ENCODE results near the gene LTB4R. TPM values are rescaled to one million over a fixed set of nuclear protein-coding genes. Genes with fewer than 3 reads are reported as not detected.

The LTB4R gene
- total RNA-seq, 1 experiment from 2014 or later: 29.6 TPM

DNA sequence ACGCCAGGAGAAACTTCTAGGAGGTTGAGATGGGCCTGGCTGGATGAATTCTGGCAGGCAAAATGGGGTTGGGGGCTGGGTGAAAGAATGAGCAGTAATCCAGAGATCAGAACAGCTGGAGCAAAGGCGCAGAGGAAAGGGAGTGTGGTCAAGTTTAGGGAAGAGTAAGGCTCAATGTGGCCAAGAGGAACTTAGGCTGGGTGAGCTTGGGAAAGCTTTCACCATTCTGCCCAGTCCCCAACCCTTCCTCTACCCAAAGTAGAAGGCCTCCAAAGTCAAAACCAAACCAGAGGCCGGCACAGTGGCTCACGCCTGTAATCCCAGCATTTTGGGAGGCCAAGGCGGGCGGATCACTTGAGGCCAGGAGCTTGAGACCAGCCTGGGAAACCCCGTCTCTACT lies 29.7 kb upstream of the LTB4R start:
- Histone ChIP-seq H4K20me1 (ENCODE audit: insufficient read depth, low read depth, low read length) (no peaks in the 10 kb centered on the region), H2AFZ (ENCODE audit: low read length) (no peak overlapping the region), H3K4me3 (ENCODE audit: low read length) (no peak overlapping the region), H3K79me2 (ENCODE audit: low read length) (peaks cover 12% of the 10 kb centered on the region), H3K9me3 (ENCODE audit: low read length) (no peaks in the 10 kb centered on the region), H3K9me2 (replicated peaks; ENCODE audit: insufficient read depth, low read length) (no peaks in the 10 kb centered on the region), H3K36me3 (ENCODE audit: insufficient read depth, low read length) (no peaks in the 10 kb centered on the region), H3K27me3 (ENCODE audit: low read length) (no peaks in the 10 kb centered on the region), H3K4me2 (ENCODE audit: low read depth, low read length, poor library complexity, severe bottlenecking) (no peak overlapping the region), H3K27ac (ENCODE audit: low read length) (no peak overlapping the region), H3K9ac (ENCODE audit: low read length) (no peak overlapping the region), H3K4me1 (ENCODE audit: low read length) (peaks cover 32% of the 10 kb centered on the region)
- DNase-seq: no peak

DNA sequence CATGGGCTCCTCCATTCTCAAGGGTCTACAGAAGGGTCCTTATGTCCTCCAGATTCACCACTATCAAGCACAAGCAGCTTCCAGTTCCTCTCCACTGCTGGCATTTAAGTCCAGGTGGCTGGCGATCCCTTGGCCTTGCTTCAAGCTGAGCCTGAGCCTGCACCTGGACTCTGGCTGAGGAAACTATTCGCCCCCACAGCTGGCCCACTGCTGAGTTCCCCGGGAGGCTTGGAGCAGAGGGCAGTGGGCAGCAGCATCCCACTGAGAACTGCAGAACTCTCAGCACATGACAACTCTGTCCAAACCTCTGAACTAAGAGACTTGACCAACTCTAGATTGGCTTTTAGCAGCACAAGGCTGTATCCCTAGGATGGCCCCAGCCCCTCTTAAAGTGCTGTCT lies 28.6 kb upstream of the LTB4R start:
- Histone ChIP-seq H3K27me3 (ENCODE audit: low read length) (no peaks in the 10 kb centered on the region), H3K4me1 (ENCODE audit: low read length) (peaks cover 26% of the 10 kb centered on the region), H2AFZ (ENCODE audit: low read length) (no peak overlapping the region)

DNA sequence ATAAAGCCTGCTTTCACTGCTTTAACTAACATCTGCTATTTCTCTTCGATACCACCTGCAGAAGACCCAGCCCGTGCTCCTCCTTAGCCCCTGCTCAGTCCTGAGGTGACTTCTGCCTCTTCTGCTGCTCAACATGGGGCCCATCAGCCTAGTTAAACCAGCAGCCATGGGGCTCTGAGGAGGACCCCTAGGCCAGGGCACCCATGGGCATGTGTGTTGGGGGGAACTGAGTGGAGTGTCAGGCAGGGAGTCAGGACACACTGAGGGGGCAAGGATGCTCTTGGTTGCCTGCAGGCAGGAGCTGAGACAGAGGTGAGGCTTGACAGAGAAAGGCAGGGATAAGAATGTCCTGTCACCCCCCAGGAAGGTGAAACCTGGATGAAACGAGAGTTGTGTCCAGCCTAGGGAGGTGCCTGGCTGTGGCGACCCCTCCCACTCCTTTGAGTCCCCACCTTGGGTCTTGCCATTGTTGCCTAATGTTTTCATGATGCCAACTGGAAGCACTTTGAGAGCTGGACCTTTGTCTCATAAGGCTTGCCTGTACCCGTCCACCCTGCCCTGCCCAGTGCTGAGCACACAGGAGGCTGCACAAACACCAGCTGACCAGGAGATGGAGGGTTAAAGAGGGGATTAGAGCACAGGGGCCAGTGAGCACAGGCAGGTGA lies 27.4 kb upstream of the LTB4R start:
- no peak overlapping the region for H3K4me2 ChIP-seq (ENCODE audit: low read depth, low read length, poor library complexity, severe bottlenecking)
- no peaks in the 10 kb centered on the region for H3K9me2 ChIP-seq (replicated peaks; ENCODE audit: insufficient read depth, low read length)
- no peaks in the 10 kb centered on the region for H3K36me3 ChIP-seq (ENCODE audit: insufficient read depth, low read length)
- no peak overlapping the region for H3K27ac ChIP-seq (ENCODE audit: low read length)
- no peak overlapping the region for H3K4me3 ChIP-seq (ENCODE audit: low read length)
- H3K4me1 ChIP-seq (ENCODE audit: low read length): peaks cover 15% of the 10 kb centered on the region
- H3K9ac ChIP-seq (ENCODE audit: low read length): no peak overlapping the region
- H3K27me3 ChIP-seq (ENCODE audit: low read length): no peaks in the 10 kb centered on the region
- no peak overlapping the region for H2AFZ ChIP-seq (ENCODE audit: low read length)
- H3K79me2 ChIP-seq (ENCODE audit: low read length): peaks cover 19% of the 10 kb centered on the region
- no peak for DNase-seq
- no peaks in the 10 kb centered on the region for H4K20me1 ChIP-seq (ENCODE audit: insufficient read depth, low read depth, low read length)
- H3K9me3 ChIP-seq (ENCODE audit: low read length): no peaks in the 10 kb centered on the region

More for the DNA sequence above, 28.6 kb upstream of the LTB4R start:
- DNase-seq: no peak
- H3K9me3 ChIP-seq (ENCODE audit: low read length): no peaks in the 10 kb centered on the region
- no peaks in the 10 kb centered on the region for H3K36me3 ChIP-seq (ENCODE audit: insufficient read depth, low read length)
- no peaks in the 10 kb centered on the region for H4K20me1 ChIP-seq (ENCODE audit: insufficient read depth, low read depth, low read length)
- no peaks in the 10 kb centered on the region for H3K9me2 ChIP-seq (replicated peaks; ENCODE audit: insufficient read depth, low read length)
- no peak overlapping the region for H3K4me2 ChIP-seq (ENCODE audit: low read depth, low read length, poor library complexity, severe bottlenecking)
- H3K9ac ChIP-seq (ENCODE audit: low read length): no peak overlapping the region
- peaks cover 15% of the 10 kb centered on the region for H3K79me2 ChIP-seq (ENCODE audit: low read length)
- no peak overlapping the region for H3K4me3 ChIP-seq (ENCODE audit: low read length)
- no peak overlapping the region for H3K27ac ChIP-seq (ENCODE audit: low read length)

DNA sequence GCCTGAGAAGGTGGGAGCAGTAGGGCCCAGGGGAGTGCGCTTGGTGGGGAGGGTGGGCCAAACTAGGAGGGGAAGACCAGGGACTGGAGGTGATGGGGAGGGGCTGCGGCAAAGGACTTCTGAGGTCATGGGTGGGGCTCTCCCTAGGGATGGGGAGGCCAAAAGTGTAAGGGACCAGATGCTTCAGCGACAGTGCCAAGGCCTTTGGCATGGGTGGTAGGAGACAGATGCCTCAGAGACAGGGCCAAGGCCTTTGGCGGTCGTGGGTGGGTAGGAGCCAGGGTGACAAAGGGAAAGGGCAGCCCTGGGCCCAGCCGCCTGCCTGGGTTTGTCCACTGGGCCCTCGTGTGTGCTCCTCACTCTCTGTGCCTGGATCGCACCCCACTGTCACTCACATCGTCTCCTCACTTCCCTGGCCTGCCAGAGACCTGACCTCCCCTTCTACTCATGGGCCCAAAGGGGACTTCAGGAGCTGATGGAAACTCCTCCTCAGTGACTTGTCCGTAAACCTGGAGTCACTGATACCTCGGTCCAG lies 26.7 kb upstream of the LTB4R start:
- no peak for DNase-seq
- Histone ChIP-seq H4K20me1 (ENCODE audit: insufficient read depth, low read depth, low read length) (no peaks in the 10 kb centered on the region), H3K27me3 (ENCODE audit: low read length) (no peaks in the 10 kb centered on the region), H2AFZ (ENCODE audit: low read length) (no peak overlapping the region), H3K27ac (ENCODE audit: low read length) (no peak overlapping the region), H3K4me2 (ENCODE audit: low read depth, low read length, poor library complexity, severe bottlenecking) (no peak overlapping the region), H3K4me3 (ENCODE audit: low read length) (no peak overlapping the region), H3K4me1 (ENCODE audit: low read length) (peaks cover 9% of the 10 kb centered on the region), H3K79me2 (ENCODE audit: low read length) (peaks cover 23% of the 10 kb centered on the region), H3K36me3 (ENCODE audit: insufficient read depth, low read length) (peaks cover 4% of the 10 kb centered on the region; the same call in 1 of the 2 replicates), H3K9me3 (ENCODE audit: low read length) (no peaks in the 10 kb centered on the region), H3K9ac (ENCODE audit: low read length) (no peak overlapping the region), H3K9me2 (replicated peaks; ENCODE audit: insufficient read depth, low read length) (no peaks in the 10 kb centered on the region)

DNA sequence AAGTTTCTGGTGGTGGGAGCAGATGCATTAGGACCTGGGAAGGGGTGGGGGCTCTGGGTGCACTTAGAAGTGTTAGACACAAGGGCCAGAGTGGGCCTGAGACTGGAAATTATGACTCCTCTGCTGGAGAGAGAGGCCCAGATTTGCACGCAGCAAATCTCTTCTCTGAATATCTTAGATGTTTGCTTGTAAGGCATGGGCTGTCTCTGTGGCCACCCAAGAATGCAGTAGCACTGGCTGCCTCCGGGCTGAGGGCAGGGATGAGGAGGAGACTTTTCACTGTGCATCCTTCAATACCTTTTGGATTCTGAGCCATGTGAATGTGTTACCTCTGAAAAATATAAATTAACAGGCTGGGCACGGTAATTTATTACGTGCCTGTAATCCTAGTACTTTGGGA lies 26.0 kb upstream of the LTB4R start:
- H3K4me3 ChIP-seq (ENCODE audit: low read length): no peak overlapping the region
- no peak overlapping the region for H3K4me2 ChIP-seq (ENCODE audit: low read depth, low read length, poor library complexity, severe bottlenecking)
- H2AFZ ChIP-seq (ENCODE audit: low read length): no peak overlapping the region
- peaks cover 18% of the 10 kb centered on the region; the same call in 1 of the 2 replicates for H3K79me2 ChIP-seq (ENCODE audit: low read length)
- DNase-seq: no peak
- no peak overlapping the region for H3K27ac ChIP-seq (ENCODE audit: low read length)
- peaks cover 12% of the 10 kb centered on the region; the same call in 1 of the 2 replicates for H3K36me3 ChIP-seq (ENCODE audit: insufficient read depth, low read length)
- peaks cover under 1% of the 10 kb centered on the region; the same call in 1 of the 2 replicates for H3K4me1 ChIP-seq (ENCODE audit: low read length)
- no peaks in the 10 kb centered on the region for H3K9me3 ChIP-seq (ENCODE audit: low read length)
- no peaks in the 10 kb centered on the region for H4K20me1 ChIP-seq (ENCODE audit: insufficient read depth, low read depth, low read length)
- H3K9me2 ChIP-seq (replicated peaks; ENCODE audit: insufficient read depth, low read length): no peaks in the 10 kb centered on the region
- H3K9ac ChIP-seq (ENCODE audit: low read length): no peak overlapping the region; the same call in 1 of the 2 replicates
- H3K27me3 ChIP-seq (ENCODE audit: low read length): no peaks in the 10 kb centered on the region

DNA sequence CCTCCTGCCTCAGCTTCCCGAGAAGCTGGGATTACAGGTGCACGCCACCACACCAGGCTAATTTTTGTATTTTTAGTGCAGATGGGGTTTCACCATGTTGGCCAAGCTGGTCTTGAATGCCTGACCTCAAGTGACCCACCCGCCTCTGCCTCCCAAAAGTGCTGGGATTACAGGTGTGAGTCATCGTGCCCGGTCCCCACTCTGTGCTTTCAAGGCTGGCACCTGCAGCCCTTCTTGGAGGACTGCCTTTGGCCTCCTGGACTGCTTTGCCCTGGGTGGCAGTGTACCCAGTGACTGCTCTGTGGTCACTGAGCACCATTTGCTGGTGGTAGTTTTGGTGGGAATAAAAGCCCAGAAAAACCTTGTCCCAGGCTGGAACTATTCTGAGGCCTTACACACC lies 24.3 kb upstream of the LTB4R start:
- H3K4me3 ChIP-seq (ENCODE audit: low read length): no peak overlapping the region
- H3K27me3 ChIP-seq (ENCODE audit: low read length): no peaks in the 10 kb centered on the region
- no peak overlapping the region for H3K27ac ChIP-seq (ENCODE audit: low read length)
- H3K36me3 ChIP-seq (ENCODE audit: insufficient read depth, low read length): peaks cover 12% of the 10 kb centered on the region; the same call in 1 of the 2 replicates
- no peaks in the 10 kb centered on the region for H3K4me1 ChIP-seq (ENCODE audit: low read length)
- H3K9ac ChIP-seq (ENCODE audit: low read length): no peak overlapping the region
- no peak overlapping the region for H3K4me2 ChIP-seq (ENCODE audit: low read depth, low read length, poor library complexity, severe bottlenecking)
- no peaks in the 10 kb centered on the region for H3K9me2 ChIP-seq (replicated peaks; ENCODE audit: insufficient read depth, low read length)
- H4K20me1 ChIP-seq (ENCODE audit: insufficient read depth, low read depth, low read length): no peaks in the 10 kb centered on the region
- DNase-seq: no peak
- no peak overlapping the region for H2AFZ ChIP-seq (ENCODE audit: low read length)
- H3K9me3 ChIP-seq (ENCODE audit: low read length): no peaks in the 10 kb centered on the region
- peaks cover 14% of the 10 kb centered on the region; the same call in 1 of the 2 replicates for H3K79me2 ChIP-seq (ENCODE audit: low read length)

DNA sequence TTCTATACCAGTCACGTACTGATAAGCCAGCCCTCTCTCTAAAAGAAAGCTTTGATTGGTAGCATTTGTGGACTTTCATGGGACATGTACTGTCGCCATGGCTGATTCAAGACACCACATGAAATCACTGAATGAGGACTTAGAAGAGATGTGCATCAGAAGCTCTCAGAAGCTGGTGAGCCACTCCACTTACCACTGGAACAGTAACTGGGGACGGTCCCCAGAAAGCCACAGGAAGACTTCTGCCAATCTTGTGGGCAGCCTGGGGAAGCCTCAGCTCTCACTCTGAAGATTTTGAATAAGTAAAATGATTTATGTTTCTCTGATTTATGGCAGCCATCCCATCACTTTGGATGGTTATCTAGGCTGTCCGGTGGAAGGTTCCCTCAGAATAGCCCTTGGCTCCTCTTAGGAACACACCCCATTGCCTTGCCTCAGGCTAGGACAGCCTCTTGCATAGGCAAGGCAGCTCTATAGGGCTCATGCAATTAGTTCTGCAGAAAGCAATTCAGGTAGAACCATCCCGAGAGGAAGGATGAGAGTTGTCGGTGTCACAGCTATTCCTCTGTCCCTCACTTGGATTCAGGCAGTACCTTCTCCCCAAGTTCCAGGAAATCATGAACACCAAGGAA lies 21.5 kb upstream of the LTB4R start:
- no peak for DNase-seq
- peaks cover 12% of the 10 kb centered on the region; the same call in 1 of the 2 replicates for H3K36me3 ChIP-seq (ENCODE audit: insufficient read depth, low read length)
- no peak overlapping the region for H3K9ac ChIP-seq (ENCODE audit: low read length)
- H3K4me3 ChIP-seq (ENCODE audit: low read length): no peak overlapping the region
- no peaks in the 10 kb centered on the region for H3K4me1 ChIP-seq (ENCODE audit: low read length)
- no peaks in the 10 kb centered on the region for H3K9me3 ChIP-seq (ENCODE audit: low read length)
- peaks cover 11% of the 10 kb centered on the region; the same call in 1 of the 2 replicates for H3K79me2 ChIP-seq (ENCODE audit: low read length)
- no peaks in the 10 kb centered on the region for H3K9me2 ChIP-seq (replicated peaks; ENCODE audit: insufficient read depth, low read length)
- H3K27ac ChIP-seq (ENCODE audit: low read length): no peak overlapping the region
- no peak overlapping the region for H2AFZ ChIP-seq (ENCODE audit: low read length)
- H4K20me1 ChIP-seq (ENCODE audit: insufficient read depth, low read depth, low read length): no peaks in the 10 kb centered on the region
- no peak overlapping the region for H3K4me2 ChIP-seq (ENCODE audit: low read depth, low read length, poor library complexity, severe bottlenecking)
- no peaks in the 10 kb centered on the region for H3K27me3 ChIP-seq (ENCODE audit: low read length)

DNA sequence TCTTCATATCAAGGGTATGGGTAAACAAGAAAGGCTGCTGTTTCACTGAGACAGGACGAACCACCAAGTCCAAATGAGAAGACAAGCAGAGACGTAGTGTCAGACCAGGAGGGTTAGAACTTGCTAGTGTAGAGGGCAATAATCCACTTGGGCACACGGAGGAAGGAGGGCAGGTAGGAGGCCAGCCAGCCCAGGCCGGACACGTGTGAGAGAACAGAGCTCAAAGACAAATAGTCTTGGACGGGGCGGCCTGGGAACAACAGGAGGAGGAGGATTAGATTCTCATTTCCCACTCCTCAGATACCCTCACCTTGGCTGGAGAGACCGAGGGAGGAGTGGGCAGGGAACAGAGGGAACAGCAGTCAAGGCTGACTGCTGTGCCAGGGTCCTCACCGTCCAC lies 20.6 kb upstream of the LTB4R start:
- Histone ChIP-seq H3K27me3 (ENCODE audit: low read length) (no peaks in the 10 kb centered on the region), H3K9ac (ENCODE audit: low read length) (no peak overlapping the region), H3K4me2 (ENCODE audit: low read depth, low read length, poor library complexity, severe bottlenecking) (no peak overlapping the region), H3K79me2 (ENCODE audit: low read length) (peaks cover 11% of the 10 kb centered on the region; the same call in 1 of the 2 replicates), H3K9me3 (ENCODE audit: low read length) (no peaks in the 10 kb centered on the region), H3K9me2 (replicated peaks; ENCODE audit: insufficient read depth, low read length) (no peaks in the 10 kb centered on the region), H3K36me3 (ENCODE audit: insufficient read depth, low read length) (peaks cover 19% of the 10 kb centered on the region; the same call in 1 of the 2 replicates), H2AFZ (ENCODE audit: low read length) (no peak overlapping the region), H3K4me3 (ENCODE audit: low read length) (no peak overlapping the region), H3K4me1 (ENCODE audit: low read length) (no peaks in the 10 kb centered on the region), H4K20me1 (ENCODE audit: insufficient read depth, low read depth, low read length) (no peaks in the 10 kb centered on the region), H3K27ac (ENCODE audit: low read length) (no peak overlapping the region)
- no peak for DNase-seq

All from Karpas-422 (cell line).